Large intestine (tissue), 3 donors: ENCODE data around the gene KIAA1328. TPM values are rescaled to one million over a fixed set of nuclear protein-coding genes. Genes with fewer than 3 reads are reported as not detected.

ENCODE experiments used
- DNase-seq, 2 donors: peaks; one replicate each; pipeline versions ENCODE4 v3.0.0 to v3.0.0-alpha.2; 2013
- H3K27ac ChIP-seq: one replicate; pipeline ENCODE4 v1.5.1; 2013; ENCODE audit warnings: low read length
- H3K27me3 ChIP-seq: 2 replicates; pipeline ENCODE4 v1.6.1; 2013; ENCODE audit warnings: low read length; ENCODE audit not compliant: control insufficient read depth, insufficient read depth
- H3K36me3 ChIP-seq: 2 replicates; pipeline ENCODE4 v1.6.1; 2013; ENCODE audit warnings: low read length; ENCODE audit not compliant: control insufficient read depth, insufficient read depth
- H3K4me1 ChIP-seq: one replicate; pipeline ENCODE4 v1.6.1; 2013; ENCODE audit warnings: low read length; ENCODE audit not compliant: control insufficient read depth, insufficient read depth
- H3K4me3 ChIP-seq: one replicate; pipeline ENCODE4 v1.5.1; 2013; ENCODE audit warnings: low read length
- H3K9me3 ChIP-seq: one replicate; pipeline ENCODE4 v1.6.1; 2013; ENCODE audit warnings: mild to moderate bottlenecking, low read depth, low read length, moderate library complexity; ENCODE audit not compliant: control insufficient read depth
- whole genome bisulfite sequencing: methylation state at CpG from one replicate; pipeline ENCODE4 v1.1.5; 2013; ENCODE audit warnings: low lambda C conversion rate; ENCODE audit not compliant: insufficient coverage; 5-methylcytosine and 5-hydroxymethylcytosine counted together
- polyA plus RNA-seq: library from polyadenylated mRNA; unstranded; fragments of 120-200 nt; gene quantifications from one replicate; pipeline ENCODE4 v1.2.1, GENCODE V29; 2013

Gene KIAA1328
- polyA plus RNA-seq, 1 donor, result 7.0 TPM

DNA sequence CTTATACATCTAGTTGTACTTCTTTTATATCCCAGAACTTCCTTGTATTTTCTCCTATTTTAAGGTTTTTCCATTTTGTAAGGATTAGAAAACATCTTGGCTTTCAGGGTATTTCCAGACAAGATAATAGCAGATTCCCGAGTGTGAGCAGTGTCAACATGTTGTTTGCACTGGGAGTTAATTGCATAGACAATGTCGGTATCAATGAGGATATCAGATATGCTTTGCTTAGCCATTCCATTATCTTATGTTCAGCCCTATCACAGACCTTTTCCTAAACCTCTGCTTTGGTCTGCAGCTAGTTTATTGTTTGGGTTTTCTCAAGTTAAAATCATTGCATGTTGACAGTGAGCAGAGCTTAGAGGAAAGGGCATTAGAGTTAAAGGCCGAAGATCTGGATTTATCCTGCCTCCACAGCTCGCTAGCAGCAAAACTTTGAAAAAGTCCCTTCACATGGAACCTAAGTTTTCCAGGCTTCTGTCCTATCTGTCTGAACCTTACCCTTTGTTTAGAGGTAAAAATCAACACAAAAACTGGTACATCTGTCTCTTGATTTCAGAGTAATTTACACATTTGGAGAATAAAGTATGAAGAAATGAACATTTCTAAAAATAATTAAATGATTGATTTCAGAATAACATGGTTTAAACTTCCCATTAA is 355.4 kb downstream of the KIAA1328 start:
- WGBS, result no CpG with 5 or more reads among the region's 4 CpGs
- Histone ChIP-seq H3K36me3 (no peaks in the 10 kb centered on the region), H3K27ac (no peak overlapping the region), H3K9me3 (no peaks in the 10 kb centered on the region), H3K27me3 (no peaks in the 10 kb centered on the region), H3K4me3 (no peak overlapping the region), H3K4me1 (no peaks in the 10 kb centered on the region)
- DNase-seq, result no peak

DNA sequence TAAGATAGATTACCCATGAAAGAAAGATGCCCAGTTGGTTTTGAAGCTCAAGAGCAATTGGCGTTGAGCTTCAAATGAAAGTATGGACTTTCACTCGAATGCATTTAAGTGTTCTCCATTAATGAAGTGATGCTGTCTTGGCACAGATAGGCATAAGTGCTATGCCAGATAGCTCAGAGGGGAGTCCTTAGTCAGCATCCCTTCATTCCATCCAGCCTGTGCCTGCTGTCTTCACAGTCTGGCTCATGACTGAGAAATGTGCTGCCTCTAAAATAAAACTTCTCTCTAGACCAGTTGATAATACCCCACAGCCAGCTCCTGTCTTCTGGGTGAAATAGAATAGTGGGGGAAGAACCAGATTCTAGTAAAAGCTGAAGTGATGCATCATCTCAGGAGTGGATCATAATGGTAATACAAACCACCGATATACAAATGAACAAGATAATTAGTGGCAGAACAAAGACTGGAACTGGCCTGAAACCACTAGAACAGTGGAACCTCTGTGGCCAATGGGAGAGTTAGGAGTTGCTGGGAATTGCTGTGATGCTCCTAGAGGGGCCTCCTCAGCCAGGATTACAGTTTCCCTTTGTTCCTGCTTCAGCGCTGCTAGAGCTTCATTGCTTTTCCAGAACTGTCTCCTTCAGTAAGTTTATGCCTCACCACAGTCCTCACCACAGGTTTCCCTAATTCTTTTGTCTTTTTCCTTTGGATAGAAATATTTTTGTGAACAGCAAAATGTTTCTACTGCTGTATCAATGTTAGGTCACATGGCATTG is 359.3 kb downstream of the KIAA1328 start:
- Histone ChIP-seq H3K9me3 (no peaks in the 10 kb centered on the region), H3K4me3 (no peak overlapping the region), H3K4me1 (no peaks in the 10 kb centered on the region), H3K36me3 (no peaks in the 10 kb centered on the region), H3K27me3 (no peaks in the 10 kb centered on the region), H3K27ac (no peak overlapping the region)
- 100% methylated on average over 1 of the region's 4 CpGs for WGBS
- no peak for DNase-seq

DNA sequence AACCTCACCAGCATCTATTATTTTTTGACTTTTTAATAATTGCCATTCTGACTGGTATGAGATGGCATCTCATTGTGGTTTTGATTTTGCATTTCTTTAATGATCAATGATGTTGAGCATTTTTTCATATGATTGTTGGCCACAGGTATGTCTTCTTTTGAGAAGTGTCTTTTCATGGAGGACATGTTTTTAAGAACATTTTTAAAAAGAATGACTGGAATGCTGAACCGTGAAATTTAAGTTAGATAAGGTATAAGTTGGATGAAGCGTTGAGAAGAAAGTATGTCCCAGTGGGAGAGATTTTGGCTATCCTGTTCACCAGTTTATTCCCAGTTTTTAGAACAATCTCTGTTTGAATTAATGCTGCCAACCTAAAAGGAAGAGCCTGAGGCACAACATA is 370.8 kb downstream of the KIAA1328 start:
- Histone ChIP-seq H3K9me3 (peaks cover 12% of the 10 kb centered on the region), H3K27ac (no peak overlapping the region), H3K4me1 (no peaks in the 10 kb centered on the region), H3K36me3 (no peaks in the 10 kb centered on the region), H3K27me3 (no peaks in the 10 kb centered on the region), H3K4me3 (no peak overlapping the region)
- DNase-seq, result no peak
- WGBS, result 94% methylated on average over 2 of the region's 2 CpGs

DNA sequence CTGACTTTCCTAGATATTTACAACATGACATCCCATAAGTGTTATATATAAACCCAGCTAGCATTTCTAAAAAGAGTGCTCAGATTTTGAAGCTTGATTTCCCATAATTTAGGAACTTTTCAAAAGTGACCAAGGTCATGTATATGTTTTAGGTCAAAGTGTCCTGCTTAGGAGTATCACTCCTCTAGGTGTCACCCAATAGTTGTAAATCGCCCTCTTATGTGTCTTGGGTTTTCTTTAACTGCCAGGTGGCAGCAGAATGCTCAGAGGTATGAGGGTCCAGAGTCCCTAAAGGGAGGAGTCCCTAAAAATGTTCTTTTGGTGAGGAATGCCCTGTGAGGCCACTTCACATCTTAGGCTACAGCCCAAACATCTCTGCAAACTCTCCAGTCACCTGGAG is 378.4 kb downstream of the KIAA1328 start:
- Histone ChIP-seq H3K27me3 (no peaks in the 10 kb centered on the region), H3K9me3 (peaks cover 9% of the 10 kb centered on the region), H3K27ac (no peak overlapping the region), H3K4me1 (no peaks in the 10 kb centered on the region), H3K36me3 (no peaks in the 10 kb centered on the region), H3K4me3 (no peak overlapping the region)
- WGBS, result no CpG with 5 or more reads among the region's 1 CpG
- no peak for DNase-seq

DNA sequence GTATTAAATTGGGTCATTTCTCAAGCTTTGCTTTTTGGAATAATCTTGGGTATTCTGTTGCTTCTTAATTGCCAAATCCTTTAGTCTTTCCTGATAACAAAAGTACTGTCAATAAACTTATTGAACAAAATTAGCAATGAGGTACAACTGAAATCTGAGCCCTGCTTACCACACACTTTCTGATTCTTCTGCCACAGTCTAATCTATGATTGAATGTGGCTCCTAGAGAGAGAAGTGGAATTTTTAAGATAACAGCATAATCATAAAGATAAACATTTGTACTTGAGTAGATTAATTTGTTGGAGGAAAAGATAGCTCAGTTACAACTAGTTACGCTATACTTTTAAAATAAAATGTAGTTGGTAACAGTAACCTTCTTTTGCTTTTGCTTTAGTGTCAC is 381.9 kb downstream of the KIAA1328 start:
- Histone ChIP-seq H3K27ac (no peak overlapping the region), H3K9me3 (no peaks in the 10 kb centered on the region), H3K4me3 (no peak overlapping the region), H3K36me3 (no peaks in the 10 kb centered on the region), H3K4me1 (no peaks in the 10 kb centered on the region), H3K27me3 (no peaks in the 10 kb centered on the region)
- 60% methylated on average over 1 of the region's 1 CpG for WGBS
- DNase-seq, result no peak

DNA sequence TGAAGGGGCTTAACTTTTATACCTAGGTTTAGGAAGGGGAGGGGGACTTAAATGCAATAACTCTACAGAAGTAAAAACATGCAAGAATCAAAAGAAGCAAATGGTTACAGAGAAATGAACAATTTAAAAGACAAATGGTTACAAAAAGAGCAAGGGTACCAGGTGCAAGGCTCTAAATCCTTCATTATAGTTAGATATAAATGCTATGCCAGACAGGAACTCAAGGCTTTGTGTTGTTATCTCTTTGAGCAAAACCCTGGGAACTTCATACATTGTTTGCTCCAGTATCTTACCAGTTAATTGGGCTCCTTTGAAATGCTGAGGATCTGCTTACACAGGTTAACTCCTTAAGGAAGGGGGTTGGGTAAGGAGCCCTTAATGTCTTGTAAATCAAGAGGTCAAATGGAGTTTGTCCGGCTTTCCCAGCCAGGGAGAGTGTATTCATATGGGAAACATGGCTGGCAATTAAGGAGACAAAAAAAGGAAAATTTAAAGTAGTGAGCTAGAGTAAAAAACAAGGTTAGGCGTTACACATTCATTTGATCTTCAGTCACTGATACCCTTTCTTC is 389.2 kb downstream of the KIAA1328 start:
- Histone ChIP-seq H3K27me3 (no peaks in the 10 kb centered on the region), H3K36me3 (no peaks in the 10 kb centered on the region), H3K9me3 (peaks cover 5% of the 10 kb centered on the region), H3K27ac (no peak overlapping the region), H3K4me1 (no peaks in the 10 kb centered on the region), H3K4me3 (no peak overlapping the region)
- 33% methylated on average over 1 of the region's 2 CpGs for WGBS
- no peak for DNase-seq

DNA sequence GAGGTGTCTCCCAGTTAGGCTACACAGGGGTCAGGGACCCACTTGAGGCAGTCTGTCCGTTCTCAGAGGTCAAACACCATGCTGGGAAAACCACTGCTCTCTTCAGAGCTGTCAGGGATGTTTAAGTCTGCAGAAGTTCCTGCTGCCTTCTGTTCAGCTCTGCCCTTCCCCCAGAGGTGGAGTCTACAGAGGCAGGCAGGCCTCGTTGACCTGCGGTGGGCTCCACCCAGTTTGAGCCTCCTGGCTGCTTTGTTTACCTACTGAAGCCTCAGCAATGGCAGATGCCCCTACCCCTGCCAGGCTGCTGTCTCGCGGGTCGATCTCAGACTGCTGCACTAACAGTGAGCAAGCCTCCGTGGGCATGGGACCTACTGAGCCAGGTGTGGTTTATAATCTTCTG is 390.3 kb downstream of the KIAA1328 start:
- Histone ChIP-seq H3K27ac (no peak overlapping the region), H3K9me3 (peaks cover 5% of the 10 kb centered on the region), H3K36me3 (no peaks in the 10 kb centered on the region), H3K4me3 (no peak overlapping the region), H3K4me1 (no peaks in the 10 kb centered on the region), H3K27me3 (no peaks in the 10 kb centered on the region)
- no peak for DNase-seq
- no CpG with 5 or more reads among the region's 7 CpGs for WGBS

DNA sequence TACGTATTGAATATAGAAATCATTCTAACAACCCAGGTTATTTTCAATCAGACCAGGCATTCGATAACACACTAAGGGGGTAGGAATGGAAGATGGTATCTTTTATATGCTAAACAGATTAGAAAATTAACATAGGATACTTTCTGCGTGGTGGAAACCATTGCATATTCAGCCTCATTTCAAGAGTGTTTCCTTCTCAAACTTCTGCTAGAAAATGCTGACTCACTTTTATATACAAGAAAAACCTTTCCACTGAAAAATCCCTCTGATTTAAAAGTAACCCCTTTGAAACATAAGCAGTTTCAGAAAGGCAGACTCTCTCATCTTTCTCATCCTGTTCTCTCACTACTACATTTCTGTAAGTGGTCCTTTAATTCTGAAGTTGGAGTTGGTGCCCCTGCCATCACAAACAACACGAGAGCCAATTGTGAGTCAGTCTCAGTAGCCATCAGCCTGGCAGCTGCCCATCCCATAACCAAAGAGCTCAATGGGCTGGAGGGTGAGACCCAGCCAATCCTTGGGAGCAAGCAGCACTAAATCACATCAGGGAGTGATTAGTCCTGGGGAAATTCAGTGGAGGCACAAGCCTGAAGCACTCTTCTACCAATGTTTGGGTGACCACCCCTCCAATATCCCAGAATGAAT is 393.5 kb downstream of the KIAA1328 start:
- H3K36me3 ChIP-seq, result peaks cover 3% of the 10 kb centered on the region
- H3K4me3 ChIP-seq, result no peak overlapping the region
- H3K9me3 ChIP-seq, result peaks cover 5% of the 10 kb centered on the region
- WGBS, result 94% methylated on average over 2 of the region's 4 CpGs
- no peaks in the 10 kb centered on the region for H3K4me1 ChIP-seq
- H3K27me3 ChIP-seq, result no peaks in the 10 kb centered on the region
- no peak for DNase-seq
- no peak overlapping the region for H3K27ac ChIP-seq

DNA sequence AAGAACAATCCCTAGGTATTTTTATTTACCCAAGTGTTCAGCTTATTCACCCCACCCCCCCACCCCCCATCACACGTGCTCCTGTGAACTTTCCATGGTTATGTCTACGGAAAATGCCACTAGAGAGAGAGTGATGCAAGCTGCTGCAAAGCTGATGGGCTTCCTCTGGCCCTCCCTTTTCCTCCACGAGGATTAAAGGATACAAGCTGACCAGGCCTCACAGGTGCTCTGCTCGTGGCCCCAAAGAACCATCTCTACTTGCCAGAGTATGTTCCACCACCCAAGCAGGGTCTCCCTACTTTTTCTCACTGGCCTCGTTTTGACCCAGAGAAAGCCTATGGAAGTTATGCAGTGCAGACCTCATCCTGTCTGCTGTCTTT is 394.1 kb downstream of the KIAA1328 start:
- peaks cover 5% of the 10 kb centered on the region for H3K9me3 ChIP-seq
- no peaks in the 10 kb centered on the region for H3K27me3 ChIP-seq
- no peak for DNase-seq
- H3K27ac ChIP-seq, result no peak overlapping the region
- no peak overlapping the region for H3K4me3 ChIP-seq
- H3K4me1 ChIP-seq, result no peaks in the 10 kb centered on the region
- peaks cover 3% of the 10 kb centered on the region for H3K36me3 ChIP-seq
- no CpG with 5 or more reads among the region's 5 CpGs for WGBS

DNA sequence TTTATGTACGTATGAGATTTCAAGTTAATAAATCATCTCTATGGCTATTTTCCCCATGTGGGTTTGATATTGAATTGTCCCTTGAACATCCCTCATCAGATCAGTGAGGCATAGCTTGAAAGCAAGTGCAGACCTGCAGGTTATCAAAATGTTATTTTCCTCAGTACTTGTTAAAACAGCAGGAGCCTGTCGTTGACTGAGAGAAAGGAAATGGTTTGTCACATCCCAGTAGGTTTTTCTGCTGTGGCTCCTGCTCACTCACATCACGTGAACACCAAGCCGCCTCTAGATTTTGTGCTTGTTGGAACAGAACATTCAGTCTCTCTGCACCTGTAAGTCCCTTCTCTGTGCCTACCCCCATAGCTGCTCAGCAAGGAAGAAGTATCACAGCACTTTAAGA is 396.4 kb downstream of the KIAA1328 start:
- no peak for DNase-seq
- Histone ChIP-seq H3K36me3 (peaks cover 3% of the 10 kb centered on the region), H3K27ac (no peak overlapping the region), H3K9me3 (no peaks in the 10 kb centered on the region), H3K27me3 (no peaks in the 10 kb centered on the region), H3K4me3 (no peak overlapping the region), H3K4me1 (no peaks in the 10 kb centered on the region)
- WGBS, result no CpG with 5 or more reads among the region's 4 CpGs
